GM10847 (cell line): ENCODE results near the gene C20orf173.

ENCODE experiments used
- POLR2A ChIP-seq: IDR thresholded peaks from 2 replicates; pipeline ENCODE4 v1.6.1; 2011; ENCODE audit not compliant: insufficient read length; ENCODE audit errors: extremely low read depth

C20orf173 gene

GRCh38 chr20:35556871-35557270, 27.4 kb upstream of the C20orf173 start:
- TF ChIP-seq POLR2A = no peak

- TF ChIP-seq POLR2A = no peak
These were observed 26.6 kb upstream of the C20orf173 start for GRCh38 chr20:35555951-35556645.

DNA sequence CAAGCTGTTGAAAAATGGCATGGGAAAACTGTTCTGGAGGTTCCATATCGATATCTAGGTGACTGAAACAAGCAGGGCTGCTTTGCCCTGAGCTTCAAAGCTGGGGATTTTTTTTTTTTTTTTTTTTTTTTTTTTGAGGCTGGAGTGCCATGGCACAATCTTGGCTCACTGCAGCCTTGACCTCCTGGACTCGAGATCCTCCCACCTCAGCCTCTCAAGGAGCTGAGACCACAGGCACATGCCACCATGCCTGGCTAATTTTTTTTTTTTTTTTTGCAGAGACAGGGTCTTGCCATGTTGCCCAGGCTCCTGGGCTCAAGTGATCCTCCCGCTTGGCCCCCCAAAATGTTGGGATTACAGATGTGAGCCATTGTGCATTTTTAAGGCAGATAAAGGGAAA, 23.5 kb upstream of the C20orf173 start:
- TF ChIP-seq POLR2A = no peak

DNA sequence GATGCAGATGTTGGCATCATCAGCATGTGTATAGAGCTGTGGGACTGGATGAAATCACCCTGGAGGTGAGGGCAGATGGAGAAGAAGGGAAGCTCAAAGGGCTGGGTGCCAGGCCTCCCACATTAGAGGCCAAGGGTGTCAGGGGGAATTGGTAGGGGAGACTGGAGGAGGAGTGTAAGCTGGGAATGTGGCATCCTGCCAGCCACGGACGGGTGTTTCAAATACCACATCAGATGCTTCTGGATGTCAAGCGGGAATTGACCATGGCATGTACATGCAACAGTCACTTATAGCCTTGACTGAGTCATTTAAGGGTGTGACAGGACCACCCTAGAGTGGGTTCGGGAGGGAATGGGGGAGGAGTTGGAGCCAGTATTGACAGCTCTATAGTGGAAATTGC, 22.1 kb upstream of the C20orf173 start:
- TF ChIP-seq POLR2A = no peak

GRCh38 chr20:35547329-35547728, 17.9 kb upstream of the C20orf173 start:
- no peak for TF ChIP-seq POLR2A

- TF ChIP-seq POLR2A = no peak
These were observed 16.7 kb upstream of the C20orf173 start for GRCh38 chr20:35546127-35546526.

DNA sequence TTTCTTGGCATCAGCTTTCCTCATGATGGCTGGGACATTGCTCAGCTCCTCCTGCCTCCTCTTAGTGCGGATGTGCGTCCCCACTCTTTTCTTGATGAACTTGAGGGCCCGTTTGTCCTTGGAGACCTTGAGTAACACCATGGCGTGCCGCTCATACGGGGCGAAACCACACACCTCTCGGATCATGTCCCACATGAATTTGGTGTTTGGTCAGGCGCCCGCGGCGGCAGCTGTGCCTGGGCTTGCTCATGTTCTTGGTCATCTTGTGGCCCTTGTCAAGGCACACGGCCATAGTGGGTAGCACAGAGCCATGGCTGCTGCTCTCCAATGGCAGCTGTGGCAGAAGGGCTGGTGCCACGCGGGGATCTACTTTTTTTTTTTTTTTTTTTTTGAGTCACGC, 15.0 kb upstream of the C20orf173 start:
- TF ChIP-seq POLR2A = no peak

DNA sequence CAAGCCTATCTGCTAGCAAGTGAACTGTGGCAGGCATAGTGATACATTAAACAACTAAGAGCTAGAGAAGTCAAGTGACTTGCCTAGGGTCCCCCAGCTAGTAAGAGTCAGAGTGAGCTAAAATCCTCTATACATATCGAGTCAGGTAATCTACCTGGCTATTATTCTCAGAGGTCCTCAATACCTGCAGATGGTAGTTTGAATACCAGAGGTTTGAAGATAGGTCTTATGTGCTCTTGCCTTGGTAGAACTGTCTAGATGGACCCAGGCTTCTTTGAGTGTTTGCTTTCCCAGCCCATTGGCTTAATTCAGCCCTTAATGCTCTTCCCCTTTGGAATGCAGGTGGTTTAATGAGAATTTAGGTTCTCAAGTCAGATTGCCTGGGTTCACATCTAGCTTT, 13.5 kb upstream of the C20orf173 start:
- TF ChIP-seq POLR2A = no peak

DNA sequence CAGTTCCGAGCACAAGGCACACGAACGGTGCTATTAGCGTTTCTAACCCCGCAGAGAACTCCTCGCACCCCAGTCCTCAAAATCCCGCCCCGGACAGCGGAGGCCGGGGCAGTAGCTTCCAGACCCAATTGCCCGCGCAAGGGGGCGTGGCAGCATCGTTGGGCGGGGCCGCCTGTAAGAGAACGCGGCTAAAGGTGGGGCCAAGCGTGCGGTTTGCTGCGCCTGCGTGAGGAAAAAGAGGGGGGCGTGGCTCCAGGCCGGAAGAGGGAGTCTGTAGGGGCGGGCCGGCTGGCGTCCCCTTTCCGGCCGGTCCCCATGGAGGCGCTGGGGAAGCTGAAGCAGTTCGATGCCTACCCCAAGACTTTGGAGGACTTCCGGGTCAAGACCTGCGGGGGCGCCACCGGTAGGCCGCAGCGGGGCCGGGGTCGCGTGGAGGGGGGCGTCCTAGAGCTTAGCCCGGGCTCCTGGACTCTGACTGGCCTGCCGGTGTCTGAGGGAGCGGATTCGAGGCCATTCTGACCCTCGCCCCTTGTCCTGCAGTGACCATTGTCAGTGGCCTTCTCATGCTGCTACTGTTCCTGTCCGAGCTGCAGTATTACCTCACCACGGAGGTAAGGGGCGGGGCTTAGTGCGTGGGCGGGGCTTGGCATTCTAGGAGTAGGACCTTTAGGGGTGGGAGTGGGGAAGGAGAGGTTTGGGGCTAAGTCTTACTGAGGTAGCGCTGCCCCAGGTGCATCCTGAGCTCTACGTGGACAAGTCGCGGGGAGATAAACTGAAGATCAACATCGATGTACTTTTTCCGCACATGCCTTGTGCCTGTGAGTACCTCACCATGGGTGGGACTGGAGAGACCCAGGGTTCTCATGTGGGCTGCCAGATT, 12.6 kb upstream of the C20orf173 start, which contains the start of gene ERGIC3:
TSS of gene ERGIC3 (plus strand) at position 296 of the 880 bp plus-strand sequence. CDS start at position 316, 20 bp downstream.
- peak; percentile 40 for TF ChIP-seq POLR2A

DNA sequence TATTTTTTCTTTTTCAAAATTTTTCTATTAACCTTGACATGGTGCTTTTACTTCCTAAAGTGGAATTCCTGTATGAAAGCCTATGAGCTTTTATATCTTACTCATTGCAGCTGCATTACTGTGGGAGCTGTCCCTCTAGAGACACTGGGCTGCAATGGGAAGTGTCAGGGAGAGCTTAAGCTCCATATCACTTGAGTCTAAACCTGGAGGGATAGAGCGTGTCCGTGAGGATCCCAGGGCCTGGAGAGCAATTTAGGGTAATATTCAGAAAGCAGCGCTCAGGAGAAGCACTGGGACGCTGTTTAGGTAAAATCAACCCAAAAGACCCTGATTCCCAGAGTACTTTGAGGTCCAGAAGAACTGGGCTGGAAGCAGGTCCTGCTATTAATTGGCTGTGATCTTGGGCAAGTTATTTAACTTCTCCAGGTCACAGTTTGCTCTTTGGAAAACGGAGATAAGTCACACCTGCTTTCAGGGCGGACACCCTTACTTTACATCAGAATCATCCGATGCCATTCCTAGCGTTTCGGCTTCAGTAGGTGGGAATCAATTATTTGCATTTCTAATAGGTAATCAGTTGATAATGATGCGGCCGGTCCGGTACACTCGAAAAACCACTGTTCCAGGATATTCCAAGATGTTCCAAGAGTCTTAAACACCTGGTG, 11.8 kb upstream of the C20orf173 start:
- no peak for TF ChIP-seq POLR2A

DNA sequence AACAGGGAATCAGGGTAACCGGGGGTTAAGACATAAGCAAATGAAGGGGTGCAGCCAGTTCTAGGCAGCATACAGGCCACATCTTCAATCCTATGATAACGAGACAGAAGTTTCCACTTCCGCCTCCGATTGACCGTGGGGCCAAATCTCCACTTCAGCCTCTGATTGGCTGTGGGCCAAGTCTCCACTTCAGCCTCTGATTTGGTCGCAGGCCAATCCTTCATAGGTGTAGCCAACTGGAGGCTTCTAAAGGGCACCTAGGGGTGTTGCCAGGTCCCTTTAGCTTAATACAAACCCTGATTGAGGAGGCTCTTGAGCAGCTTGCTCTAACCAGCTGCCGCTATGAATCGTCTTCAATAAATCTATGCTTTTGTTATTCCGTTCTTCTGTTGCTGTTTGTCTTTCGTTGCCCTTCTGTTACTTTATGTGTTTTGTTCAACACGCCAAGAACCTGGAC, 10.3 kb upstream of the C20orf173 start:
- no peak for TF ChIP-seq POLR2A

DNA sequence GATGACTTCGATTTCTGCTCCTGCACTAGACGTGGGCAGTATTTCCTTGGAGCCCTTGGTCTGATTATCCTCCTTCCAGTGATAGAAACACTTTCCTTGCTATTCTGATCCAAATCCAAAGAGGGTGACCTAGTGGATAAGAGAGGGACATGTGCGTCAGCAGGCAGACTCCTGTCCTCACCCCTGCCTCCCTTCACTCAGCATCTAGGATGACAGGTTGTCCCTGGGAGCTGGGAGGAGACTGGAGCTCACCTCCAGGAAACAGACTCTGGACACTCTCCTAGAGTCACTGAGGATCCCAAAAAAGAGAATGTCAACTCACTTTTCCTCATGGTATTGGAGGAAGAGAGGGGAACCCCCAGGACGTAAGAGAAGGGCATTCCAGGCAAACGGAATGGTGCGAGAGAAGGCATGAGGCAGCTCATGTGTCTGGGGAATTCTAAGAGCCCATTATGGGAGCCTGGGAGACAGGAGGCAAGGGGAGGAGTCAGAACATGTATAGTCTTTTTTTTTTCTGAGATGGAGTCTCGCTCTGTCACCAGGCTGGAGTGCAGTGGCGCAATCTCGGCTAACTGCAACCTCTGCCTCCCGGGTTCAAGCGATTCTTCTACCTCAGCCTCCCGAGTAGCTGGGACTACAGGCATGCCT, 2.2 kb downstream of the C20orf173 start:
- TF ChIP-seq POLR2A = no peak

DNA sequence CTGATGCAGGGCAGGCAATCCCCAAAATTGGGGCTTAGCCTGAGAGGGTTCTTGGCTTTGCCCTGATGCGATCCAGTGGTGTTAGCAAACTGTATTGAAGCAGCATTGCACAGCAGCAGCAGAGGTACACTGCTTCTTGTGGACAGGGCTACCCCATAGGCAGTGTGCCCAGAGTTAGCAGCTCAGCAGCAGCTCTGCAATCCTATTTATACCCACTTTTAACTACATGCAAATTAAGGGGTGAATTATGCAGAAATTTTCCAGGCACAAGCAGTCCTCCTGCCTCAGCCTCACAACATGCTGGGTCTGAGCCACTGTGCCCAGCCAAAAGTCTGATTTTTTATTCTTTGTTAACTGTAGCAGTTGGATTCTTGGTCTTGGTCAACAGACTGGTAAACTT, 3.8 kb downstream of the C20orf173 start:
- no peak for TF ChIP-seq POLR2A

- TF ChIP-seq POLR2A = no peak
These were observed 6.1 kb downstream of the C20orf173 start for GRCh38 chr20:35523298-35523888.

DNA sequence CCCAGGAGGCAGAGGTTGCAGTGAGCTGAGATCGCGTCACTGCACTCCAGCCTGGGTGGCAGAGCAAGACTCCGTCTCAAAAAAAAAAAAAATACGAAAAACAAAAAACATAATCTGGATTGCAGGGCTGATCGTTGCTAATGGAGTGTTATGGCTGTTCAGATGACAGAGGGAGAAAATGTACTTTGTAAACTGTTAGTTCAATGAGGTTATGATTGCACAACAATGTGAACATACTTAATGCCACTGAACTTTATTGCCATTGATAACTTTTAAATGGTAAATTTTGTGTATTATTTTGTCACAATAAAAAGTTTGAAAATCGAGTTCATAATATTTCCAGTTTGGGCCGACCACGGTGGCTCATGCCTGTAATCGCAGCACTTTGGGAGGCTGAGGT, 10.5 kb downstream of the C20orf173 start:
- TF ChIP-seq POLR2A = no peak
